C1 segment of cervical spinal cord (tissue), 14 donors: ENCODE measurements around the gene MICU2.
A peak's percentile ranks its signal among the peaks of the same experiment; 100 is the strongest.

ENCODE experiments used
- DNase-seq, 14 donors: peaks; one replicate each; lab custom pipeline; 2025; lab: John Stamatoyannopoulos, UW

The MICU2 gene

DNA sequence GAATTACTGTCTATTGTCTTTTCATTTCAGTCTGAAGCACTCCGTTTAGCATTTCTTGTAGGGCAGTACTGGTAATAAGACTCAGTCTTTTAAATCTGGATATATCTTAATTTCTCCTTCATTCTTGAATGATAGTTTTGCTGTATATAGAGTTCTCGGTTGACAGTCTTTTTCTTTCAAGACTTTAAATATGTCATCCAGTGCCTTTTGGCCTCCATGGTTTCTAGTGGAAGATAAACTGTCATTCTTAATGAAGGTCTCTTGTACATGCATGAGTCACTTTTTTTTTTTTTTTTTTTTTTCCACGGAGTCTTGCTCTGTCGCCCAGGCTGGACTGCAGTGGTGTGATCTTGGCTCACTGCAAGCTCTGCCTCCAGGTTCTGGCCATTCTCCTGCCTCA is 117.6 kb downstream of the MICU2 start:
- no peak for DNase-seq

DNA sequence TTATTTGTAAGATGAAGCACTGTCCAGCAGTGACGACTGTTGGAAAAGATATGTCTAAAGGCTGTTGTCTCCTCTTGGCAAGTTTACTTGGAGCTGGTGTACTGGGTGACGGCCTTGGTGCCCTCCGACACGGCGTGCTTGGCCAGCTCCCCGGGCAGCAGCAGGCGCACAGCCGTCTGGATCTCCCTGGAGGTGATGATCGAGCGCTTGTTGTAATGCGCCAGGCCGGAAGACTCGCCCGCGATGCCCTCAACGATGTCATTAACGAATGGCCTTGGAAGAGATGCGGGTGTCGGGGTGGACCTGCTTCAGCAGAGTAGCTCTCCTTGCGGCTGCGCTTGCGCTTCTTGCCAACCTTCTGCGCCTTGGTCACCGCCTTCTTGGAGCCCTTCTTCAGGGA is 120.2 kb downstream of the MICU2 start:
- no peak for DNase-seq

GRCh38 chr13:21481359-21481758 is 122.6 kb downstream of the MICU2 start:
- no peak for DNase-seq

DNA sequence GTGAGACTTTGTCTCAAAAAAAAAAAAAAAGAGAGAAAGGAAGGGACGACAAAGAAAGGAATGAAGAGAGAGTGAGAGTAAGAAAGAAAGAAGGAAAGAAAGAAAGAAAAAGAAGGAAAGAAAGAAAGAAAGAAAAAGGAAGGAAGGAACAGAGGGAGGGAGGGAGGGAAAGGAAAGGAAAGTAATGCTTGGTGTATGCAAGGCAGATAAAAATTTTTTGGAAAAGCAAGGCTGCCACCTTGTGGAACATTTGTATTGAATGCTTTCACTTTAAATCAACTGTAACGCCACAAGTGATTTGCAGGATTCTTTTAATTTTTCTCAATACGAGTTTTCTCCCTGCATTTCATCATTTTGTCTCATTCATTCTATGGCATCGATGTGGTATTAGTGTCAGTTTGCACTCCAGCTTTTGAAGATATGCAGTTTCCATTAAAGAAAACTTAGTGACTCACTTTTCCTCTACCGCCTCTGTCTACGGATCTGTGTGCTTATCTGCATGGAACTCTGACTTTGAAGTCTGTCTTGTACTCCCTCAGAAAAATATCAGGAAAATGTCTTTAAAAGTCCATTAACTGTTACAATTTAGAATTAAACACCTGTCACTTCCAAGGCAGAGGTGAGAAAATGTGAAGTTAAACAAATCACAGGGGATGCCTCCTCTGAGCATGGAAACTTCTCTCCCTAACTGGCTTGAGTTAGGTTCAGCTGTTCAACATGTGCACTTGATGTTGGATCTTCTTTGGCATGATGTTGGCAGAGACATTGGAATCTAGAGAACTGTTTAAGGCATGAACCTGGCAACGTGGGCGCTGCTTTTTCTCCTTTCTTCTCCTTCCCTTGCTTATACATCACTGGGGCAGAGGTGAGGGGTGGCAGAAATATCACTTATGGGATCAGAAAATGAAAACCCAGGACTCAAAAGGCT is 124.8 kb downstream of the MICU2 start:
- peak in 2 of 14 donors; percentile 39 to 48 for DNase-seq

- DNase-seq = peak in 13 of 14 donors; percentile 21 to 89 (median 81)
Measured at GRCh38 chr13:21476893-21477472, 127.0 kb downstream of the MICU2 start.

- DNase-seq = no peak
Measured at GRCh38 chr13:21475115-21475514, 128.9 kb downstream of the MICU2 start.

DNA sequence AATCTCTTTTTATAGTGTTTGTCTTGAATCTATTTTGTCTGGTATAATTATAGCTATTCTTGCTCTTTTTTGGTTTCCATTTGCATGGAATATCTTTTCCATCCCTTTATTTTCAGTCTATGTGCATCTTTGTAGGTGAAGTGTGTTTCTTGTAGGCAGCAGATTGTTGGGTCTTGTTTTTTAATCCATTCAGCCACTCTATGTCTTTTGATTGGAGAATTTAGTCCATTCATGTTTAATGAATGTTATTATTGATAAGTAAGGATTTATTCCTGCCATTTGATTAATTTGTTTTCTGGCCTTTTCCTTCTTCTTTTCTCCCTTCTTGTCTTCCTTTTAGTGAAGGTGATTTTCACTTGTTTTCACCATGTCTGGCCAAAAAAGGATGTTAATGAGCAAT is 133.2 kb downstream of the MICU2 start:
- no peak for DNase-seq

DNA sequence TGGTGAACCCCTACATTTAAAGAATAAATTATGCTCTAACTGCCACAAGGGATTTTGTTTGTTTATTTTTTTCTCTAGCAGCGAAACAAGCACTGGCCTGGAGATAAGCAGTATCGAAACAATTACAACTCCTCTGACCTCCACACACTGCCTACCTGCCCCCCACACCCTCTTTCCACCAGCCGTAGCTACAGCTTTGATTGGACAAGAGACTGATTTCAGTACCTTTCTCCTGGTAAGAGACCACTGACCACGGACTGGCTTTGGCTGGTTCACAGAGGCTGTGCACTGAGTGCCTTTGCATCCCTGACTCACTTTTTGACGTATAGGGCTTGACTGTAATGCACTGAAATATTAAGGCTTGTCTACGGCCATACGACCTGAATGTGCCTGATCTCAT is 137.4 kb downstream of the MICU2 start:
- DNase-seq = no peak

GRCh38 chr13:21465710-21466160 is 138.2 kb downstream of the MICU2 start:
- DNase-seq = no peak

DNA sequence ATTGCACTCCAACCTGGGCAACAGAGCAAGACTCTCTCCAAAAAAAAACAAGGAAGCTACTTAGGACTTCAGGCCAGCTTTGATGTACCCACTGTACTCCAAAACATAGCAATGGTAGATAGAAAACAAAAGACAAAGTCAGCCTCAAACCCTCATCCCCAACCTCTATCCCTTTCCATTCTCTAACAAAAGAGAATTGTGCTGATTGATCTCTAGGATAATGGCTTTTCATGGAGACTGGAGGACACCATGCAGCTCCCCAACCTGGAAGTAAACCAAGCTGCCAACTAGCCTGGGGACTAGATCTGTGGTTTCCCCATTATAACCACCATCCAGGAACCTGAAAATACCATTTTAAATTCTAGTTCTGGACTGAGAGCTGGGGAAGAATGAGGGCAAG is 140.5 kb downstream of the MICU2 start:
- DNase-seq = peak in 1 of 14 donors; percentile 0

DNA sequence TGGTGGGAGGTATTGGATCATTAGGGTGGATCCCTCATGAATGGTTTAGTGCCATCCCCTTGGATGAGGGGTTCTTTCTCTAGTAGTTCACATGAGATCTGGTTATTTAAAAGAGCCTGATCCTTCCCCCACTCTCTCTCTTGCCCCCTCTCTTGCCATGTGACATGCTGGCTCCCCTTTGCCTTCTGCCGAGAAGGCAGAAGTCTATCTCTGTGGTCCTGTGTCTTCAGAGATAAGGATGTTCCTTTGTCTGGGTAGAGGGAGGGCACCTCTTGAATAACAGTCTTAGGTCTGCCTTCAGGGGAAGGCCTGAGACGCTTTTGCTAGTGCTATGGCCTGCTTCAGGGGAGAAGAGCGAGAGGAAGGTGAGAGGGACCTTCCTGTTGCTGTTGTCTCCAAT is 142.8 kb downstream of the MICU2 start:
- DNase-seq = no peak

GRCh38 chr13:21458813-21459701 is 144.9 kb downstream of the MICU2 start, which contains the start of gene ZDHHC20:
TSS of gene ZDHHC20 (minus strand) at chr13:21459303. CDS start at chr13:21459171, 132 bp downstream.
- DNase-seq = peak; percentile 33 to 93 (median 79)

DNA sequence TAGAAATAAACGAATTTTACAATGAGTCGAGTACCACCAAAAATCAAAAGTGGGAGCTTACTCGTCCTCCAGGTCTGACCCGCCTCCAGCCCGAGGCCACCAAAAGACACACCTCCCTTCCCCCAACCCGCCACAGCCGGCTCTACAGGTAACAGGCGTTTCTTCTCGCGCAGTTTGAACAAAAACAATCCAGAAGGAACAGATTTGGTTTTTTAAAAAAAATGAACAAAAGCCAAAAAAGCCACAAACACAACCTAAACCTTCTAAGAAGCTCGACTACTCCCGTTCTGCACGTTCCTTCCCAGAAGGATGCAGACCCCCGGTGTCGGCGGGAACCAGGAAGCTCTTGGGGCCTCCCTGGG is 145.5 kb downstream of the MICU2 start:
- DNase-seq = peak in 4 of 14 donors; percentile 17 to 52 (median 42)

DNA sequence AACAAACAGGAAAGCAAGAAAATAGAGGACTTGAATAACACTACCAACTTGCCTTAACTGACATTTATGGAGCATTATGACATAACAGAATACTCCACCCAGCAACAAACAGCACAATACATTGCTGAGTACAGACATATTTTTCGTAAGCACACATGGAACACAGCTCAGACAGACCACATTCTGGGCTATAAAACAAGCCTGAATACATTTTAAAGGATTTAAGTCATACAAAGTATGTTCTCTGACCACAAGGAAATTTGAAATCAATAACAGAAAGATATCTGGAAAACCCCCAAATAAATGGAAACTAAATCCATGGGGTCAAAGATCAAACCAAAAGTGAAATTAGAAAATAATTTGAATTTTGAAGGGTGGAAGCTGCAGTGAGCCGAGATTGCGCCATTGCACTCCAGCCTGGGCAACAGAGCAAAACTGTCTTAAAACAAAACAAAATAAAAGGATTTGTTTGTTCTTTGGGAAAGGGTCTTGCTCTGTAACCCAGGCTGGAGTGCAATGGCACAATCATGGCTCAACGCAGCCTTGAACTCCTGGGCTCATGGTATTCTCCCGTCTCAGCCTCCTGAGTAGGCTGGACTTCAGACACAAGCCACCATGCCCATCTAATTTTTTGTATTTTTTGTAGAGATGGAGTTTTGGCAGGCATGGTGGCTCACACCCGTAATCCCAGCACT is 150.4 kb downstream of the MICU2 start:
- no peak for DNase-seq

DNA sequence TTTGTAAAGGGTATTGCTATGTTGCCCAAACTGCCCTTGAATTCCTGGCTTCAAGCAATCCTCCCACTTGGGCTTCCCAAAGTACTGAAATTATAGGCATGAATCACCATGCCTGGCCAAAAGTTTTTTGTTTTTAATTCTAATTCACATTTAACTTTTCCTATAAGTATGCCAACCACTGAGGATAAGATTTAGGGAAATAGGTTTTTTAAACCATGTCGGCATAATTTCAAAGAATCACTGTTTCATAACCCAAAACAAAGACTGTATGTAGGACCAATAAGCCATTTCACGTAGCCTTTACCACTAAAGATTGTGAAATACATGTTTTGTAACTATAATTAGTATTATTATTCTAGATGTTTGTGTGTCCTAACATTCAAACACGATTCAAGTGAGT is 153.0 kb downstream of the MICU2 start:
- DNase-seq = no peak

DNA sequence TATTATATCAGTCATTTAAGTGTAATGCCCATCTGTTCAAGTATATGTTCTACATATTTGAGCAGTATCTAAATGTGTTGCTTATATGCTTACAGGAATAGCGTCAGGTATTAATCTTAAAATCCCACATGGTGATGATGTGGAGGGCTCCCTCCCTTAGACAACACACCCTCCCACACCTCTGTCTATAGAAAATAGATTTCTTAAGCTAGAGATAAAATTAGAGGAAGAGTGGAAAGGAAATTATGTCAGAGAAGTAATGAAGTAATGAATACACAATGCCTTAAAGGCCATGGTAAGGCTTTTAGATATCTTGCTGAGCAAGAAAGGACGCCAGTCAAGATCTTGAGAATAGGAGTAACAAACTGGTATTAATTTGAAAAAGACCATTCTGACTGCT is 157.3 kb downstream of the MICU2 start:
- no peak for DNase-seq

- no peak for DNase-seq
Measured at GRCh38 chr13:21445759-21446158, 158.2 kb downstream of the MICU2 start.

DNA sequence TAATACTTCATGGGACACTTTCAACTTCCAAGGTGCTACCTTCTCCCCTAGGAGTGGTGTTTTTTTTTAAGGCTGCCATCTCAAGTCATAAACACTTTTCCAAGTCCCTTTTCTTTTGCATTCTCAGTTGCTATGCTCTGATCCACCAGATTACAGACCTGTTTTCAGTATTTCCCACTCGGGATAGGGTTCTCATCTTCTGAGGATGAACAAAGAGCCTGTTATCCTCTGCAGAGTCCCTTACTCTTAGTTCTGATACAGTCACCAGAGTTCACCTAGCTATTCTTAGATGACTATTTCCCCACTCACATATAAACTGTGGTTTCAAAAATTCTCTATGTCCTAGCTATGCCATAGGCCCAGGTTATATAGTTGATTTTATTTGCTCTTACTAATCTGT is 160.8 kb downstream of the MICU2 start:
- DNase-seq = no peak
